Uterus (tissue), 4 donors: ENCODE measurements around the gene ZBTB7C. TPM values are rescaled to one million over a fixed set of nuclear protein-coding genes. Genes with fewer than 3 reads are reported as not detected.

ENCODE experiments used
- DNase-seq, 2 donors: peaks; one replicate each; pipeline ENCODE4 v3.0.0-alpha.2; 2019 to 2020
- H3K27ac ChIP-seq, 2 donors: fragments of 200-600 bp; sonication (generic); 1 replicate in 1 of 2; 2 replicates in 1 of 2; pipeline ENCODE4 v1.5.1; 2016 to 2018
- H3K27me3 ChIP-seq, 2 donors: fragments of 200-600 bp; sonication (generic); one replicate each; pipeline ENCODE4 v1.5.1; 2018 to 2019; ENCODE audit warnings: control low read depth in 1 of 2
- H3K36me3 ChIP-seq, 2 donors: fragments of 200-600 bp; sonication (generic); one replicate each; pipeline ENCODE4 v1.5.1; 2019; ENCODE audit warnings: control low read depth in 1 of 2
- H3K4me1 ChIP-seq, 2 donors: fragments of 200-600 bp; sonication (generic); one replicate each; pipeline ENCODE4 v1.5.1; 2018 to 2019; ENCODE audit warnings: control low read depth in 1 of 2
- H3K4me3 ChIP-seq, 2 donors: fragments of 200-600 bp; sonication (generic); 1 replicate in 1 of 2; 2 replicates in 1 of 2; pipeline ENCODE4 v1.5.1; 2018 to 2019; ENCODE audit warnings: mild to moderate bottlenecking in 1 of 2
- H3K9me3 ChIP-seq, 2 donors: fragments of 200-600 bp; sonication (generic); one replicate each; pipeline ENCODE4 v1.5.1; 2019; ENCODE audit warnings: control low read depth in 1 of 2
- CTCF ChIP-seq, 4 experiments: fragments of 200-600 bp in 2 of 4; fragments of 450-650 bp in 2 of 4; sonication (generic) in 2 of 4; IDR thresholded peaks; one replicate each; pipeline ENCODE4 v1.5.1; 2016 to 2019; ENCODE audit warnings: antibody characterized with exemption in 4 of 4, mild to moderate bottlenecking in 2 of 4, moderate library complexity in 1 of 4
- POLR2A ChIP-seq, 2 donors: fragments of 450-650 bp; IDR thresholded peaks; one replicate each; pipeline ENCODE4 v1.6.1; 2016; ENCODE audit warnings: antibody characterized with exemption in 2 of 2, mild to moderate bottlenecking in 1 of 2, moderate library complexity in 1 of 2
- intact Hi-C: fragments of 100-400 bp; cut with DNase I; formaldehyde crosslinking; loops from one replicate; pipeline ENCODE4 v1.15.1; 2023; ENCODE audit warnings: low total_unique reads
- total RNA-seq, 4 donors: library from RNA; depleted of rRNA in 3 of 4; stranded (reverse); fragments of >200 nt in 3 of 4; gene quantifications; one replicate each; pipeline versions ENCODE4 v1.1.0 to v1.2.4, GENCODE V29; 2014 to 2023
- donor health status: DM: yes; HTN: yes; CAD: no.

The ZBTB7C gene
- total RNA-seq, 4 donors from 2014 or later = 1.0 to 11.2 (median 7.9) TPM

- Histone ChIP-seq H3K9me3 (no peaks in the 10 kb centered on the region), H3K4me1 (no peaks in the 10 kb centered on the region), H3K4me3 (no peak overlapping the region), H3K36me3 (no peaks in the 10 kb centered on the region), H3K27ac (no peak overlapping the region), H3K27me3 (no peaks in the 10 kb centered on the region)
- intact Hi-C loops = no loop called here
- TF ChIP-seq CTCF (IDR thresholded peaks at IDR 0.05) = no peak
- no peak for TF ChIP-seq POLR2A (IDR thresholded peaks at IDR 0.05)
- no peak for DNase-seq
Measured at GRCh38 chr18:48200631-48201336, 208.4 kb downstream of the ZBTB7C start.

- Histone ChIP-seq H3K27me3 (no peaks in the 10 kb centered on the region), H3K9me3 (no peaks in the 10 kb centered on the region), H3K4me1 (no peaks in the 10 kb centered on the region), H3K4me3 (no peak overlapping the region), H3K27ac (no peak overlapping the region), H3K36me3 (no peaks in the 10 kb centered on the region)
- no peak for TF ChIP-seq CTCF (IDR thresholded peaks at IDR 0.05)
- no peak for TF ChIP-seq POLR2A (IDR thresholded peaks at IDR 0.05)
- intact Hi-C loops = no loop called here
- no peak for DNase-seq
Measured at GRCh38 chr18:48199399-48199798, 209.8 kb downstream of the ZBTB7C start.

GRCh38 chr18:48197819-48198218, 211.4 kb downstream of the ZBTB7C start:
- no peak overlapping the region for H3K27ac ChIP-seq
- intact Hi-C loops = no loop called here
- no peaks in the 10 kb centered on the region for H3K9me3 ChIP-seq
- H3K27me3 ChIP-seq = no peaks in the 10 kb centered on the region
- no peaks in the 10 kb centered on the region for H3K36me3 ChIP-seq
- DNase-seq = no peak
- TF ChIP-seq POLR2A (IDR thresholded peaks at IDR 0.05) (no peak), CTCF (IDR thresholded peaks at IDR 0.05) (no peak)
- H3K4me1 ChIP-seq = no peaks in the 10 kb centered on the region
- no peak overlapping the region for H3K4me3 ChIP-seq

- no peaks in the 10 kb centered on the region for H3K36me3 ChIP-seq
- H3K27me3 ChIP-seq = no peaks in the 10 kb centered on the region
- DNase-seq = no peak
- TF ChIP-seq POLR2A (IDR thresholded peaks at IDR 0.05) (no peak), CTCF (IDR thresholded peaks at IDR 0.05) (no peak)
- intact Hi-C loops = no loop called here
- H3K4me1 ChIP-seq = no peaks in the 10 kb centered on the region
- no peak overlapping the region for H3K27ac ChIP-seq
- H3K9me3 ChIP-seq = no peaks in the 10 kb centered on the region
- no peak overlapping the region for H3K4me3 ChIP-seq
Measured at GRCh38 chr18:48195787-48196186, 213.4 kb downstream of the ZBTB7C start.

- Histone ChIP-seq H3K27ac (no peak overlapping the region), H3K4me1 (no peaks in the 10 kb centered on the region), H3K36me3 (no peaks in the 10 kb centered on the region), H3K27me3 (no peaks in the 10 kb centered on the region), H3K9me3 (no peaks in the 10 kb centered on the region), H3K4me3 (no peak overlapping the region)
- intact Hi-C loops = no loop called here
- DNase-seq = no peak
- TF ChIP-seq CTCF (IDR thresholded peaks at IDR 0.05) = no peak
- no peak for TF ChIP-seq POLR2A (IDR thresholded peaks at IDR 0.05)
Measured at GRCh38 chr18:48194591-48195181, 214.5 kb downstream of the ZBTB7C start.
